D341Med (cell line): Measurements from ENCODE around the gene CDH4.

ENCODE experiments used
- DNase-seq: peaks from one replicate; pipeline ENCODE4 v3.0.0; 2012; ENCODE audit warnings: low spot score

Gene CDH4

GRCh38 chr20:61918548-61918947 is 666.5 kb downstream of the CDH4 start:
- no peak for DNase-seq

GRCh38 chr20:61919239-61919638 is 667.2 kb downstream of the CDH4 start:
- DNase-seq = no peak

- DNase-seq = no peak
Observed at GRCh38 chr20:61919675-61920365, 667.8 kb downstream of the CDH4 start.

- DNase-seq = no peak
Observed at GRCh38 chr20:61922411-61922810, 670.4 kb downstream of the CDH4 start.

- DNase-seq = no peak
Observed at GRCh38 chr20:61922936-61923335, 670.9 kb downstream of the CDH4 start.

- no peak for DNase-seq
Observed at GRCh38 chr20:61923371-61924166, 671.5 kb downstream of the CDH4 start.

- no peak for DNase-seq
Observed at GRCh38 chr20:61924211-61924857, 672.3 kb downstream of the CDH4 start.

GRCh38 chr20:61924858-61925554 is 672.9 kb downstream of the CDH4 start:
- no peak for DNase-seq

- no peak for DNase-seq
Observed at GRCh38 chr20:61925555-61926252, 673.6 kb downstream of the CDH4 start.

- no peak for DNase-seq
Observed at GRCh38 chr20:61926253-61926613, 674.2 kb downstream of the CDH4 start.

- DNase-seq = no peak
Observed at GRCh38 chr20:61926796-61927192, 674.7 kb downstream of the CDH4 start.

- DNase-seq = no peak
Observed at GRCh38 chr20:61927193-61927825, 675.2 kb downstream of the CDH4 start.

- no peak for DNase-seq
Observed at GRCh38 chr20:61927826-61928541, 675.9 kb downstream of the CDH4 start.

- no peak for DNase-seq
Observed at GRCh38 chr20:61929561-61929960, 677.5 kb downstream of the CDH4 start.

GRCh38 chr20:61929971-61930666 is 678.1 kb downstream of the CDH4 start:
- DNase-seq = no peak

GRCh38 chr20:61930776-61931475 is 678.9 kb downstream of the CDH4 start:
- DNase-seq = no peak

- DNase-seq = no peak
Observed at GRCh38 chr20:61931476-61932198, 679.6 kb downstream of the CDH4 start.

- no peak for DNase-seq
Observed at GRCh38 chr20:61932199-61932592, 680.1 kb downstream of the CDH4 start.
